HEK293T (cell line): Measurements from ENCODE around the gene ALG6.
"Not testable (repeated sequence)": the region's sequence is repeated elsewhere in the genome, so short reads cannot be mapped to it uniquely, and the experiment has no call there.

Experiments used
- CTCF ChIA-PET: fragments of 350-600 bp; formaldehyde crosslinking; extraction: SDS; loops from one replicate; lab custom pipeline; 2021; ENCODE audit warnings: antibody characterized with exemption, inconsistent platforms; lab: Yijun Ruan, JAX
- POLR2A ChIA-PET: fragments of 350-600 bp; formaldehyde crosslinking; extraction: SDS; loops from one replicate; lab custom pipeline; 2020; ENCODE audit warnings: antibody characterized with exemption, inconsistent platforms; lab: Yijun Ruan, JAX
- DNase-seq: peaks from one replicate; pipeline ENCODE4 v3.0.0; 2012; ENCODE audit warnings: mixed read lengths; ENCODE audit errors: extremely low spot score
- ARNT ChIP-seq: fragments of 450-650 bp; IDR thresholded peaks from 2 replicates; pipeline ENCODE4 v1.6.1; 2017; ENCODE audit warnings: mild to moderate bottlenecking
- BHLHE40 ChIP-seq: fragments of 450-650 bp; IDR thresholded peaks from 2 replicates; pipeline ENCODE4 v1.6.1; 2016; ENCODE audit warnings: mild to moderate bottlenecking, moderate library complexity, borderline replicate concordance
- CTBP1 ChIP-seq: fragments of 450-650 bp; IDR thresholded peaks from 2 replicates; pipeline ENCODE4 v1.6.1; 2016; ENCODE audit warnings: borderline replicate concordance
- ELF4 ChIP-seq: fragments of 450-650 bp; IDR thresholded peaks from 2 replicates; pipeline ENCODE4 v1.6.1; 2017; ENCODE audit warnings: antibody characterized with exemption
- FOXA1 ChIP-seq: fragments of 450-650 bp; IDR thresholded peaks from 2 replicates; pipeline ENCODE4 v1.6.1; 2016; ENCODE audit warnings: mild to moderate bottlenecking
- FOXK2 ChIP-seq: fragments of 450-650 bp; IDR thresholded peaks from 2 replicates; pipeline ENCODE4 v1.6.1; 2016; ENCODE audit warnings: mild to moderate bottlenecking
- FOXM1 ChIP-seq: fragments of 450-650 bp; IDR thresholded peaks from 2 replicates; pipeline ENCODE4 v1.6.1; 2017; ENCODE audit warnings: mild to moderate bottlenecking, borderline replicate concordance
- HDGF ChIP-seq: fragments of 450-650 bp; IDR thresholded peaks from 2 replicates; pipeline ENCODE4 v1.6.1; 2017; ENCODE audit warnings: antibody characterized with exemption, borderline replicate concordance
- L3MBTL2 ChIP-seq: fragments of 450-650 bp; conservative IDR thresholded peaks from 2 replicates; pipeline ENCODE4 v1.6.1; 2016; ENCODE audit warnings: mild to moderate bottlenecking
- LEF1 ChIP-seq: fragments of 450-650 bp; IDR thresholded peaks from 2 replicates; pipeline ENCODE4 v1.6.1; 2017; ENCODE audit warnings: mild to moderate bottlenecking, borderline replicate concordance
- NFRKB ChIP-seq: fragments of 450-650 bp; IDR thresholded peaks from 2 replicates; pipeline ENCODE4 v1.6.1; 2016; ENCODE audit warnings: mild to moderate bottlenecking, moderate library complexity
- PKNOX1 ChIP-seq: fragments of 450-650 bp; IDR thresholded peaks from 2 replicates; pipeline ENCODE4 v1.6.1; 2016
- SP1 ChIP-seq: fragments of 450-650 bp; IDR thresholded peaks from 2 replicates; pipeline ENCODE4 v1.6.1; 2017
- SUZ12 ChIP-seq: fragments of 450-650 bp; IDR thresholded peaks from 2 replicates; pipeline ENCODE4 v1.6.1; 2016; ENCODE audit warnings: mild to moderate bottlenecking
- TARDBP ChIP-seq: fragments of 450-650 bp; IDR thresholded peaks from 2 replicates; pipeline ENCODE4 v1.6.1; 2016
- ZNF384 ChIP-seq: fragments of 450-650 bp; IDR thresholded peaks from 2 replicates; pipeline ENCODE4 v1.6.1; 2016

Gene ALG6

GRCh38 chr1:63413394-63413793 is 46.0 kb downstream of the ALG6 start:
- CTCF ChIA-PET = no interaction called here
- TF ChIP-seq PKNOX1 (peak; percentile 57; the same call in 1 of the 2 replicates), FOXA1 (no peak), NFRKB (no peak)
- POLR2A ChIA-PET = no interaction called here
- DNase-seq = no peak

GRCh38 chr1:63414691-63415365 is 47.4 kb downstream of the ALG6 start:
- TF ChIP-seq ELF4 (no peak), PKNOX1 (no peak), CTBP1 (no peak), L3MBTL2 (no peak), FOXA1 (no peak), FOXK2 (no peak), NFRKB (no peak), ZNF384 (no peak), BHLHE40 (no peak), TARDBP (no peak), HDGF (no peak), FOXM1 (no peak), LEF1 (no peak), ARNT (no peak), SP1 (no peak), SUZ12 (no peak)
- ChIA-PET POLR2A (no interaction called here), CTCF (no interaction called here)
- DNase-seq = no peak

GRCh38 chr1:63418101-63418500 is 50.7 kb downstream of the ALG6 start:
- TF ChIP-seq FOXK2 (no peak), NFRKB (no peak), SUZ12 (no peak), ELF4 (no peak)
- ChIA-PET POLR2A (no interaction called here), CTCF (interaction anchor here (1.1 kb wide), 1 partner anchor 13 kb away, joined by 4 read pairs; no protein-coding TSS in a partner anchor)
- DNase-seq = no peak

- POLR2A ChIA-PET, CTCF ChIA-PET, DNase-seq: not testable (repeated sequence)
Measured at GRCh38 chr1:63420746-63421145, 53.3 kb downstream of the ALG6 start.

- ChIA-PET POLR2A (no interaction called here), CTCF (no interaction called here)
- no peak for DNase-seq
- no peak for TF ChIP-seq HDGF
- no peak for TF ChIP-seq TARDBP
- TF ChIP-seq ARNT = no peak
- no peak for TF ChIP-seq L3MBTL2
- no peak for TF ChIP-seq SP1
- no peak for TF ChIP-seq LEF1
Measured at GRCh38 chr1:63423649-63424048, 56.2 kb downstream of the ALG6 start.

GRCh38 chr1:63428815-63429214 is 61.4 kb downstream of the ALG6 start:
- TF ChIP-seq HDGF (no peak), NFRKB (no peak), SUZ12 (no peak), FOXM1 (no peak), ELF4 (no peak), BHLHE40 (no peak), CTBP1 (no peak), FOXK2 (no peak), LEF1 (no peak), ZNF384 (no peak), TARDBP (no peak), L3MBTL2 (no peak), SP1 (no peak), ARNT (no peak), FOXA1 (no peak), PKNOX1 (no peak)
- no peak for DNase-seq
- ChIA-PET CTCF (interaction anchor here (0.8 kb wide), 1 partner anchor 17 kb away, joined by 3 read pairs; no protein-coding TSS in a partner anchor), POLR2A (no interaction called here)

GRCh38 chr1:63429281-63429680 is 61.9 kb downstream of the ALG6 start:
- DNase-seq = no peak
- TF ChIP-seq BHLHE40 (no peak), ZNF384 (no peak), FOXK2 (no peak), HDGF (no peak), ELF4 (no peak), PKNOX1 (no peak), NFRKB (no peak), CTBP1 (no peak), LEF1 (no peak)
- CTCF ChIA-PET = no interaction called here
- POLR2A ChIA-PET = no interaction called here
